Transverse colon (tissue), 4 donors: ENCODE results near the gene DCD.
"Not testable (repeated sequence)": the region's sequence is repeated elsewhere in the genome, so short reads cannot be mapped to it uniquely, and the experiment has no call there.

Experiments
- CTCF ChIP-seq, 5 experiments: fragments of 200-600 bp in 3 of 5; fragments of 450-650 bp in 2 of 5; sonication (generic) in 3 of 5; IDR thresholded peaks; 1 replicate in 2 of 5; 2 replicates in 3 of 5; pipeline ENCODE4 v1.5.1; 2016 to 2017; ENCODE audit warnings: antibody characterized with exemption in 5 of 5, inconsistent platforms in 3 of 5, mild to moderate bottlenecking in 2 of 5, moderate library complexity in 1 of 5
- EP300 ChIP-seq: sonication (generic); formaldehyde crosslinking; IDR thresholded peaks from one replicate; pipeline ENCODE4 v1.6.1; 2017; ENCODE audit warnings: antibody characterized with exemption, low read depth
- POLR2A ChIP-seq: fragments of 450-650 bp; IDR thresholded peaks from one replicate; pipeline ENCODE4 v1.6.1; 2016; ENCODE audit warnings: antibody characterized with exemption, mild to moderate bottlenecking, moderate library complexity
- POLR2AphosphoS5 ChIP-seq, 3 donors: sonication (generic); formaldehyde crosslinking; IDR thresholded peaks; one replicate each; pipeline ENCODE4 v1.6.1; 2016; ENCODE audit warnings: antibody characterized with exemption in 3 of 3

GRCh38 chr12:54665022-54665635 lies 17.0 kb upstream of the DCD start:
- TF ChIP-seq CTCF (IDR thresholded peaks at IDR 0.05); POLR2A; EP300; POLR2AphosphoS5 (IDR thresholded peaks at IDR 0.05): not testable (repeated sequence)
